Lower leg skin (tissue), 3 donors: ENCODE measurements around the gene ZNF770.
"Not testable (repeated sequence)": the region's sequence is repeated elsewhere in the genome, so short reads cannot be mapped to it uniquely, and the experiment has no call there.

ENCODE experiments used
- CTCF ChIP-seq, 3 donors: fragments of 450-650 bp; IDR thresholded peaks; one replicate each; pipeline ENCODE4 v1.5.1; 2016; ENCODE audit warnings: antibody characterized with exemption in 3 of 3, mild to moderate bottlenecking in 3 of 3, moderate library complexity in 2 of 3
- POLR2A ChIP-seq, 2 donors: fragments of 450-650 bp; IDR thresholded peaks; one replicate each; pipeline ENCODE4 v1.6.1; 2016 to 2017; ENCODE audit warnings: antibody characterized with exemption in 2 of 2, mild to moderate bottlenecking in 1 of 2, moderate library complexity in 1 of 2

- not testable (repeated sequence) for TF ChIP-seq POLR2A, CTCF (IDR thresholded peaks at IDR 0.05)
Measured at GRCh38 chr15:34970098-34970643, 17.9 kb downstream of the ZNF770 start.
